HG03521 (cell line): ENCODE data around the gene PAX5.
"Not testable (repeated sequence)": the region's sequence is repeated elsewhere in the genome, so short reads cannot be mapped to it uniquely, and the experiment has no call there.

Experiments used
- ATAC-seq: cut with Tn5 transposase; IDR thresholded peaks from one replicate; pipeline ENCODE4 v1.9.1; 2021; ENCODE audit warnings: mild to moderate bottlenecking, moderate library complexity; ENCODE audit not compliant: unreplicated experiment

Gene PAX5

DNA sequence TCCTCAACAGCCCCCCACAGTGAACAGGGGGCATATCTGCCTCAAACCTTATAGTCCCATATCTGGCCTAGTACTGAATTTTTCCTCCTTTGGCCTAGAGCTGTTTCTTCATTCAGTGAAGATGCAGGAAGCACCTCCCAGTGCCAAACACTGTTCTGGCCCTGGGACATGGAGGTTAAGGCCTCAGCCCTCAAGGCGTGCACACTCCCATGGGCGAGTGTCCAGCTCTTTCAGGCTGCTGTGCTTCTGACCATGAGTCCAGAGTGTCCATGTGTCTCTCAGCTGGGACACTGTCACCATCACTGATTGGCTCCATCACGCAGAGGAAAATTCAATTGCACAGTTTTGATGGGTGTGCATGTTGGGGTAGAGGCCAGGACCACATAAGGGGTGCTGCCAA is 151.5 kb downstream of the PAX5 start:
- no peak for ATAC-seq

DNA sequence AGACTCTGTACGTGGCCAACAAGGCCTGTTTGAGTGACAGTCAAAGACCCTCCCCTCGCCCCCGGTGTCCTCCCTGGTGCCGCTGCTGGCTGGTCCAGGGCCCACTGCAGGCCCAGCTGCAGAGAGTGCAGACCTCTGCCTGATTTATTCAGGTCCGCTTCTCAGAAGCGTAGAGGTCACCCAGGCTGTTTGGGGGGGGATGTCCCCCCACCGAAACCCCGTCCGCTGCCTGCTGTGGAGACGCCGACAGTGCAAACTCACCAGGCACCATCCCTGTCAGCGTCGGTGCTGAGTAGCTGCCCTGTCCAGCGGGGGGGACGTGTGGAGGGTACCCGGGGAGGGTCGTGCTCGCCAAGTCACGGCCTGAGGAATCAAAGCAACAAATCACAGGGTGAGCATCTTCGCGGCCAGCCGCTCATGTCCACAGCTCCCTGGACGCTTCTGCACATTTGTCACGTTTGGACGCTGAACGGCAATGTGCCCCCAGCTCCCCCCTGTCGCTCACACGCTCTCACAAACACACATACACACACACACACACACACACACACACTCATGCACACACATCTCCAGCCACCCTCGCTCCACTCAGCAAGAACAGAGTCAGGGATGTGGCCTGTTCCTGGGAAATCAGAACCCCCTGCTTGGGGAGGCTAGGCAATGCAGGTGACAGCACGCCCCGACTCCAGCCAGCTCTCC is 152.2 kb downstream of the PAX5 start:
- no peak for ATAC-seq

DNA sequence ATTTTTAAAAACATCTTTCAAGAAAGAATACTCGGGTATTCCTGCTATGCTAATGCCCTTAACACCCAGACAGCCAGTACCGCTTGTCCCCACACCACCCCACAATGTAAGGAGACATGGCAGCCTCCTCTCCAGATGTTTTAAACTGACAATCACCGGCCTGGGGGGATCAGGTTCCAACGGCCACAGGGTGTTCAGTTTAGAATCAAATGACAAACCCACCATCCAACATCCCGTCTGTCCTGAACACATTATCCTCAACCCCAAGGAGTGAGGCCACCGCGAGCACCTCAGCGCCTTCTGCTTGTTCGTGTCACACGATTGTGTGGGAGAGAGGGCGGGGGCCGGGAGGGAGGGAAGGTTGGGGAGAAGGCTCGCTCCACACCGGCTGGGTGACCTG is 152.8 kb downstream of the PAX5 start:
- ATAC-seq: no peak

DNA sequence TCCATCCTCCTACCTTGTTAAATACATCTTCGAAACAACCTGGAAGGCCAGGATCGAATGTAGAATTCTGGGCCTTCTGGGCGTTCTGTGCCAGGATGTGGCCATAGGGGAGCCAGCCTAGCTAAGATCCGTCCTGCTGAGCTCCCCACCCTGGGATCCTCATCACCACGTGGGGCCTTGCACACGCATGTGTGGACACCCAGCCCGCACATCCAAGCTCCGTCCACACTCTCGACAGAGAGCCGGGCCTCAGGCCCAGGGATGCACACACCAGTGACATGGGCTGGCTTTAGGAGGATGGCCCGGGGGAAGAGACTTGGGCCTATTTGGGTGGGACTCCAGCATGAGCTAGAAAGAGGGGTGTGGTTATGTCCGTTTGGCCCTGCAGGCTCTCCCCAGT is 154.0 kb downstream of the PAX5 start:
- ATAC-seq: no peak

DNA sequence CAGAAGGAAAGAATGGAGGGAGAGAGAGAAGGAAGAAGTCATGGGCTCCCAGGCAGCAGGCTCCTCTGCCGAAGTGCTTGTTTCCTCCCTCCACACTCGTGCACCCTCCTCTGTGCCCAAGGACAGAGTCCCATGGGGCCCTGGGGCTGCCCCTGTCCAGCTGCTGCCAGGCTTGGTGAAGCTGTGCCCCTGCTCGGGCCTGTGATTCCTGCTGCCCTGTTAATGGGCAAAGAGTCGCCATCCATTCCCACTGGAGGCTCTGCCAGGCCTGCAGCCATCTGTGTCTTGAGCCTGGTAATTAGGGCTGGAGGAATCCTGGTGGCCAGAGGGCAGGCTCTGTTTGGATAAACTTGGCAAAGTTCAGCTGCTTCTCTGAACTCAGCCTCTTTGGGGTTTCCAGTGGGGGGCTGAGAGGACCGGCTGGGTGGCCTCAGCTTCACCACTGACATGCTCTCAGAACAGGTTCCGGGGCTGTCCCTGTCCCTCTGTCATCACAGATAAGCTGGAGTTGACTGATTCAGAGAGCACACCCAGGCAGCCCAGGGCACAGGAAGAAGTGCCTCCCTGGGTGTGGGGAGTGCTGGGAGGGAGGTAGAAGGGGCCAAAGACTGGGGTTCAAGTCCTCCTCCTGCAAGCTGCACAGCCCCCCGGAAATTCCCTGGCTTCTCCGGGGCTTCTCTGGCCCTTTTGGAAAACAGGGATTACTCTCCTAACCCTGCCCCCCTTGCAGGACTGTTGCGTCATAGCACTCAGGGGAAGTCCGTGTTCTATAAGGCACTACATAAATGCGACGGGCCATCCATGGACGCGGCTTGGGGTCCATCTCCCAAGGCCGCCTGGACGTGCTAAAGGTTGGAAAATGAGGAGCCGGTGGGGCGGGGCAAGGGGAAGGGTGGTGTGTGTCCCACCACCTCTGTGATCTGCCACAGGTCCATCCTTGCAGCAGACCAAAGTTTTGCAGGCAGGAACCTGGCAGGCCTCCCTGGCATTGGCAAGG is 154.8 kb downstream of the PAX5 start:
- no peak for ATAC-seq

DNA sequence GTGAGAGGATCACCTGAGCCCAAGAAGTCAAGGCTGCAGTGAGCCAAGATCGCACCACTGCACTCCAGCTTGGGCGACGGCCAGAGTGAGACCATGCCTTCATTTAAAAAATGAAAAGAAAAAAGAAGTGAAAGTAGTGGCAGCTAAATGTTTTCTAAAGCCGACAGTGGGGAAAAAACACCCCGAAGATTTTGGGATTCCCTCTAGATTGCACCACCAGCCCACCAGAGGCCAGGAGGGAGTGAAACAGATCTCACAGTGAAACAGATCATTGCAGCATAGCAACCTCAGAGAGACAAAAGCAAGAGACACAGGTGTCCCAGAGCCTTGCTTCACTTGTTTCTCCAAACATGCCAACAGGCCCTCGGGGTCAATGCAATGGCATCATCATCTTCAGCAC is 156.8 kb downstream of the PAX5 start:
- ATAC-seq: no peak

DNA sequence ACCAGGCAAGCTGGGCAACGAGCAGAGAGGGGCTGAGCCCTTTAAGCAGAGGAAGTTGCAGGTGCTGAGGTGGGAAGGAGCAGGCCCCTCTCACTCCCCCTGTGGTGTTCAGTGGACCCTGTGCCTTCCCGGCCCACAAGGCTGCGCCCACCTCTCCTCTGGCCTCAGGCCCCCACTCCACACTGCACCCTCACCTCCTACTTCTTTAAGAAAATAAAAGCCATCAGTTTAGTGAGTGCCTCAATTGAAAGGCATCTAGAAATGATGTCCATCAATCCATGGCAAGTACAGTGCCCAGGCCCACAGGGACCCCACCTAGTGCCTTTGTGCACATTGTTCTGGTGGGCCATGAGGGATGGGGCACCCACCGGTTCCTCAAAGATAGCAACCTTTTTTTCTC is 158.0 kb downstream of the PAX5 start:
- no peak for ATAC-seq

DNA sequence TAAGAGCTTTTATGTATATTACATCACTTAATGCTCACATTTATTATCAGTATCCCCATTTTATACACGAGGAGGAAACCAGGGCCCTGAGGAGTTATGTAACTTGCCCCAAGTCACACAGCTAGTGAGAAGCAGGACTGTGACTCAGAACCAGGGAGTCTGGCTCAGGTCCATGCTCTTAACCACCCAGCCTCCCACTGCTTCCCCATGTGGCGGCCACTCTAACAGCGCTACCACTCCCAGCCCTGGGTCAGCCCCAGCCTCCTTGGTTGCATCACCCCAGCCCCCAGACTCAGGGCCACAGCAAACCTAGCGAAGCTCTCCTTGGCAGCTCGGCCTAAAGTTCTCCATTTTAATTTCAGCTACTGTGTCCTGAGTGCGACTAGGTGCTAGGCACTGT is 159.1 kb downstream of the PAX5 start:
- no peak for ATAC-seq

DNA sequence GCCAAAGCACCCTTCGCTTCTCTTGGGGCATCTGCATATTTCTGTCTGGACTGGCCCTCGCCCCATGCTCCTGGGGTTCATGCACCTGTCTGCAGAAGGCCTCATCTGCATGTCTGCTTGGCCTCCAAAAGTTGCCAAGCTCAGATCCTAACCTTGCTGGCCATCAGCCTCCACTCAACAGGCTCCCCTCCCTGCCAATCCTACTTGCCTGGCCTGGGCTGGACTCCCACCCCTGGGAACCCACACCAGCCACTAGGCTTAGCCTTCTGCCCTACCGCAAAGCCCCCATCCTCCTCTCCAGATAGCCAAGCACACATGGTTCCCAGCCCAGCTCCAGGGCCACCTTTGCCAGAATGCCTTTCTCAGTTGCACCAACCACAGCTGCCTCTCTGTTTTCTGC is 159.8 kb downstream of the PAX5 start:
- ATAC-seq: no peak

DNA sequence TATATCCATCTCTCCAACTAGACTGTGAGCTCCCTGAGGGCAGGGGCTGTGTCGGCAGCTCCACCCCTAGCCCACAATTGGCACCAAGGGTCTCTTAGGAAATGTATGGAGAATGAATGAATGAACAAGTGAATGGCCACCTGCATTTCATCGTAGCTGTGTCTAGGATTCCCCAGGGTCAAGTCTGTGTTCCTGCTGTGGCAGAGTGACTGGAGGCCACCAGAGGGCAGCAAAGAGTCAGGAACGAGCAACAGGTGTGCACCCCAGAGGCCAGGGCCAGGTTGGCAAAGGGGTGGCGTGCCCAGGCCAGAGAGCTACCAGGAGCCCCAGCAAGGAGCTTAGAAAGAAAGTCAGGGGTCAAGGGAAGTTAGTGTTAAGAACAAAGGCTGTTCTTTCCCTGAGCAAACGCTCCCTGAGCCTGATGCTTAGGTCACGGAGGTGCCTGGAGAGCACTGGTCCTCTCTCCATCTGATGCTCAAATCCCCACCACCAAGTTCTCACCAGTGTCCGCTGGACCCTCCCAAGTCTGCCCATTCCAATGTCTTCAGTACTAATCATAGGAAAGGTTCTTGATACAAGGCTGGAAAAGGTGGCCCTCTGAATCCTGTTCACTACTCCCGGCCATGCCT is 160.7 kb downstream of the PAX5 start:
- ATAC-seq: no peak

DNA sequence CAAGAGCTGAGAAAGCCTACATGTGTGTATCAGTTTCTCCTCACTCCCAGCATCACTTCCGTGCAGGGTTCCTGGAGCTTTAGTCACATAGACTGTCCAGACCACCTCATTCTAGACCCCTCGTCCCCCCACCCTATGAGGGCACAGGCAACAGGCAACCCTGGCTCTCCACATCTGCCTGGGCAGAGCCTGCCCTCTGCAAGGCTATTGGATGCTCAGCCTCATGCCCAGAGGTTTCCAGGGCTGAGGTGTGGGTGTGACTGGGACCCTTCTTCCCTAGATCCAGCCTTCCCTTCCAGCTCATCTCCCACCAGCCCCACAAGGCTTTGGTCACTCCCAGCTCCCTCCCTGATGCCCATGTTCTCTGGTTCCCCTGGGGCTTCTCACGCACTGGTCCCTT is 161.4 kb downstream of the PAX5 start:
- ATAC-seq: no peak

DNA sequence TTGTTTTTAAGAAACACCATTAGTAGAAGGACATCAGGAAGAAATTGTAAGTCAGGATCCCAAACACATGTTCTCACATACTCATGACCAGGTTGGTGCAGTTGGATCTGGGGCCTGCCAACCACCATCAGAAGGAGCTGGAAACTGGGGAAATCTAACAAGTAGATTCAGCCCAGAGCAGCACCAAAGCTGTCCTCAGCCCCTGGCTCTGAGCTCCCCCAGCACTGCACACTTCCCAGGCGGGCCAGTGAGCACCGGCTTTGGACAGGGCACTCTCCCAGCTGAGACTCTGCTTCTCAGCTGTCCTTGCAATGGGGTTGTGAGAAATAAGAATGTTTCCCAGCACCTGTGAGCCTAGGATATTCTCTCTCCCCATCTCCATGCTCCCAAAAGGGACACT is 162.5 kb downstream of the PAX5 start:
- no peak for ATAC-seq

DNA sequence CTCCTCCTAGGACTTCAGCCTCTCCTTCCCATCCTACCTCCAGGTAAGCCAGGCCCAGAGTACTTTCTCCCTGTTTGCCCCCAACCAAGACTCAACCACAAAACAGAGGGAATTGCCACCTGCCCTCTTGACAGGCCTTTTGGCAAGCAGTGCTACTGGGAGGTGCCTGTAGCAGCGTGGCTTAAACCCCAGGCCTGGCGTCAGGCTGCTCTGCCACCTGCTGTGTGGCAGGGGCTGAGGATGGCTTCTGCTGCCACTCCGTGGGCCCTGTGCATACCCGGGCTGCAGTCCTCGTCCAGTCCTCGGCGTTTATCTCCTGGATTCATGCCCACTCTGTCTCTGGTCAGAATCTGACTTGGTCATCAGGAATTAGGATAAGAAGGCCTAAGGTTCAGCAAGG is 163.1 kb downstream of the PAX5 start:
- ATAC-seq: no peak

DNA sequence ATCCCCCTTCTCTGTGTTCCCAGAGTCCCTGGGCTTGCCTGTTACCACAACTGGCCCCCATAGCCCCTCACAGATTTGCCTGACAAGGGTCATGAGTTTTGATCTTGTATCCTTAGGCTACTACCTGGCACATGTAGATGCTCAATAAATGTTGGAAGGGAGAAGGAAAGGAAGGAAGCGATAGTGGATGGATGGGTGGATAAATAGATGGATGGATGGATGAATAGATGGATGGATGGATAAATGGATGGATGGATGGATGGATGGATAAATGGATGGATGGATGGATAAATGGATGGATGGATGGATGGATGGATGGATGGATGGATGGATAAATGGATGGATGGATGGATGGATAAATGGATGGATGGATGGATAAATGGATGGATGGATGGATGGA is 164.5 kb downstream of the PAX5 start:
- ATAC-seq: not testable (repeated sequence)

DNA sequence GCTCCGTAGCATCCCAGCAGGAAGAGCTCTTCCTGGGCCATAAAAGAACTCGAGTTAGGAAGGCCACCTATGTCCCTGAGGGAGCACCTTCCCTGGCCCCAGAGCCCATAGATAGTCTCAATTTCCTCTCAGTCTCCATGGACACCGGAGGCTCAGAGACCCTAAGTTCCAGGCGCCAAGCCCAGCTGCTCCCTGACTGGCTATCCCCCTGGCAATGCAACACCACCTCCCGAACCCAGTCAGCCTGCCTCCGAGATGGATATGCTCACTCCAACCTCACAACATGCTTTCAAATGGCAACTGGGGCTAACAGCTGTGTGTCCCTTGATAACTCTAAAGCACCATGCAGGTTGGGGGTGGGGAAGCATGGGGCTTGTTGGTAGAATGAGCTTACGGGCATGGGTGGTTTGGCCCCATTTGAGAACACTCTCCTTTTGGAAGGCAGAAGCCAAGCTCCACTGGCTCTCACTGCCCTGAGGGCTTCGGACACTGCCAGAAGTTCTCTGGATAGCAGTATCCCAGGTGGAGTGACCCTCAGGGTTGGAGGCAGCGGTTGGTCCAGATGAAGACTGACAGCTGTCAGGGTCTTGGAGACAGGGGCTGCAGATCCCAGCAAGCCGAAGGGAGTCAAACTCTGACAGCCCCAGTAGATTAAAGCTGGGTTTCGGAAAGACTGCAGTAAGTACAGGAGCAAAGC is 165.3 kb downstream of the PAX5 start:
- no peak for ATAC-seq

DNA sequence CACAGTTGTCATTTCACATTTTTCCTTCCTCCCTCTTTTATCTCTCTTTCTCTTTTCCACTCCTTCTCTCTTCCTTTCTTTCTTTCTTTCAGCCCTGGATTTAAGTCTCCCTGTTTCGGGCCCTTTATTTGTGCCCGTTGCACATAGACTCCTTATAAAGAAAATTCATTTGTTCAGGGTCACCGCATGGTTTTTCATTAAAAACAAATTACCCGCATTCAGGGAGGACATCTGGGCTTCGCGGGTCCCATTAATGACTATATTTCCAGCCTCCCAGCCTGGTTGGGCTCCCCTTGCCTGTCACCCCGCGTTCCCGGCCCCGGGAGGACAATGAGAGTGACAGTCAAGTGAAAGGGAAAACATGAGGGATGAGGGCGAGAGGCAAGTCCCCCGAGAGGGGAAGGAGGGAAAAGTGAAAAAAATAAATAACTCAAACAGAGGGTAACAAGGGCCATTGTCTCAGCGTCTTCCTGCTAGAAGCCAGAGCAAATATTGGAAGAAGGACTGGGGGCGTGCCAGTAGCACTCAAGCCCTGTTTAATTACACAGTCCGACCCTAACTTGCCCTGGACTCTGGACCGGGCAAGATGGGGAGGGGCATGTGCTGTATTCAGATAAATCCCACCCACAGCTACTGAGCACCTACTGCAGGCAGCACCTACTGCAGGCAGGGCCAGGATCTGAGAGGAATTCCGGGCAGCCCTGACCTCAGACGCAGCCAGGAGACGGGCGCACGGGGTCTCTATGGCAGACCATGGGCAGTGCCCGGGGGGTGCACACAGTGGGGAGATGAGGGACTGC is 166.2 kb downstream of the PAX5 start:
- ATAC-seq: no peak

DNA sequence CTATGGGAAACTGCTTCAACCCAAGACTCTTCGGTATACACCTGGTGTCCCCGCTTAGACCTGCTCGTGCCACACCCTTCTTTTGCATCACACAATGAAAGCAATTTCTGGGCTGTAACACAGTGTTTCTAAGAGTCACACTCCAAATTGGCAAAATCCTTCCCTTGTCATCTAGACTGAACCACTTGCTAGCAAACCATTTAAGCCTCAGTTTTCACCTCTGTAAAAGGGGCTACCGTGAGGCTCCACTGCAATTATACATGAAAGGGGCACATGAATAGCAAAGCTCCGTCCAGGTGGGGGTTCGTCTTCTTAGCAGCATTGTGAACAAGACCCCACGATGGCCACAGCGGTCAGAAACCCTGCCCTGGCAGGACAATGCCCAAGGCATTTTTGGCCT is 166.8 kb downstream of the PAX5 start:
- no peak for ATAC-seq

DNA sequence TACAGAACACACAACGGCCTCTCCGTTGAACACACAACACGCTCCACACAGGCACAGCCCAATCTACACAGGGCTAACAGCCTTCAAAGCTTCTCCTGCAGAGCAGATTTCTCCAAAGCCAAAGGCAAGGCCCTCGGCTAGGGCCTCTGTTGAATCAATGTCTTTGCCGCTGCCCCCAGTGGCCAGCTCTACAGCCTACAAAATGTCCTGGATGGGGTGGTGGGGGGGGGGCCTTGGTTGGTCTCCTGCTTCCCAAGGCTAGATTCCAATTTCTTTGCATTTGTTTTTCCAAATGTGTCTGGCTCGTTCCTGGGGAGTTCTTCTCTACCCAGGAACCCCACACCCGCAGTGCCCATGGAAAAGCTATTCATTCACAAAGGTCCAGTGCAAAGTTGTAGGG is 167.2 kb downstream of the PAX5 start:
- no peak for ATAC-seq

DNA sequence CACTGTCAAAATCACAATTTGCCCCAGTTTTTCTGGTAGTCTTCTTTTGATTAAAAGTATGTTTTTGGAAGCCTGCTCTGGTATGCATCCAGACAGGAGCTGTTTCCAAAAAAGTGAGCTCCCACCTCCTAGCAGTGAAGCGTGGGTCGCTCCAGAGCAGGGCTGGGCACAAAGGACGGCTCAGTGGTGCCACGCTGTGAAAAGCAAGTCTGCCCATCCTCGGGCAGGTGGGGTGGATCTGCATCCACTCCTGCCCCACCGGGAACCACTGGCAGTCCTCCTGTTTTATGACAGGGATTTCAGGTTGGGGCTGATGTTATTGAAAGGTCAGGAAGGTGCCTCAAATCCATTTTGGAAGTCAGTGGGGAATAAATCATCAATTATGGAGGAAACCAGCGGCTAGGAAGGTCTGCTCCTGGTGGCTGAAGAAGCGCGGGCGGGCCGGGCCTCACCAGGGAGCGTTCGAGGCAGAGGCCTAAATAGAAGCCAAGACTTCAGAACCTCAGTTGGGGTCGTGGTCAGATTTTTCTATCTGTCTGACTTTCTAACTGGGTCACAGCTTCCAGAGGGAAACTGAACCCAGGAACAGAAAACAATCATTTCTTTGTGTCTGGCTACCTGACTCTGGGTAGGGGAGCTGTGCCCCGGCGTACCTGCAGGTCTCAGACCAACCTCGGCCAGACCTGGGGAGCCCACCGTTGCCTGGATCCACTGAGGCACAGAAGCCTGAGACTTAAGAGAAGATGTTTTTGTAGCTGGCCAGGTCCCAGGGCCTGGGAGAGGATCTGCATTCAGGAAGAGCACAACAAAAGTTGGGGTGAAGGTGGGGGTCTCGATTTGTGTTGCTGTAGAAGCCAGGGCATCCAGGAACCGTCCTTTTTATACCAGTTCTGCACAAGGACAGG is 168.1 kb downstream of the PAX5 start:
- ATAC-seq: no peak
